H1 (cell line): ENCODE measurements around the gene YRDC. TPM values are rescaled to one million over a fixed set of nuclear protein-coding genes. Genes with fewer than 3 reads are reported as not detected.

ENCODE experiments used
- BRCA1 ChIP-seq: IDR thresholded peaks from 2 replicates; pipeline ENCODE4 v1.6.1; 2012; ENCODE audit warnings: low read depth, low read length, improper control_type of control experiment
- CBX8 ChIP-seq: fragments of 300-800, 300-1000 bp; sonication (generic); IDR thresholded peaks from 2 replicates; pipeline ENCODE4 v1.7.1; 2016; ENCODE audit warnings: low read depth, low read length, borderline replicate concordance
- CHD1 ChIP-seq: IDR thresholded peaks from 2 replicates; pipeline ENCODE4 v1.6.1; 2012; ENCODE audit warnings: low read depth, low read length, improper control_type of control experiment
- CTBP2 ChIP-seq: IDR thresholded peaks from 2 replicates; pipeline ENCODE4 v1.7.0; 2011; ENCODE audit warnings: borderline replicate concordance, mild to moderate bottlenecking, moderate library complexity, mixed read lengths, low read length; ENCODE audit not compliant: insufficient read depth, insufficient read length
- EP300 ChIP-seq, 2 experiments: IDR thresholded peaks; 1 replicate in 1 of 2; 2 replicates in 1 of 2; pipeline ENCODE4 v1.6.1; 2011 to 2012; ENCODE audit warnings: low read depth in 2 of 2, low read length in 2 of 2, mild to moderate bottlenecking in 2 of 2, borderline replicate concordance in 1 of 2, inconsistent platforms in 1 of 2, moderate library complexity in 1 of 2
- EZH2 ChIP-seq: fragments of 200-600 bp; sonication (generic); IDR thresholded peaks from 2 replicates; pipeline ENCODE4 v1.7.1; 2012; ENCODE audit warnings: low read depth, mild to moderate bottlenecking, moderate library complexity, low read length, inconsistent platforms; ENCODE audit not compliant: severe bottlenecking
- KDM4A ChIP-seq: IDR thresholded peaks from one replicate; pipeline ENCODE4 v1.7.1; 2012; ENCODE audit warnings: low read depth, mild to moderate bottlenecking, moderate library complexity, low read length, inconsistent platforms; ENCODE audit not compliant: severe bottlenecking
- RXRA ChIP-seq: IDR thresholded peaks from 2 replicates; pipeline ENCODE4 v1.6.1; 2011; ENCODE audit warnings: low read depth, mild to moderate bottlenecking, low read length, moderate library complexity; ENCODE audit not compliant: insufficient read depth
- SIRT6 ChIP-seq: IDR thresholded peaks from one replicate; pipeline ENCODE4 v1.7.1; 2012; ENCODE audit warnings: low read length, inconsistent platforms
- SUZ12 ChIP-seq: fragments of 200-600 bp; sonication (generic); IDR thresholded peaks from 2 replicates; pipeline ENCODE4 v1.6.1; 2012; ENCODE audit warnings: mild to moderate bottlenecking, inconsistent platforms, low read length, moderate library complexity, mixed read lengths
- TCF12 ChIP-seq: IDR thresholded peaks from 2 replicates; pipeline ENCODE4 v1.6.1; 2011; ENCODE audit warnings: low read depth, mild to moderate bottlenecking, low read length
- TEAD4 ChIP-seq: IDR thresholded peaks from 2 replicates; pipeline ENCODE4 v1.6.1; 2012; ENCODE audit warnings: low read depth, low read length, inconsistent platforms, mixed read lengths
- YY1 ChIP-seq: IDR thresholded peaks from 2 replicates; pipeline ENCODE4 v1.6.1; 2011; ENCODE audit warnings: low read depth, mild to moderate bottlenecking, low read length
- polyA plus RNA-seq, 7 experiments: library from polyadenylated mRNA; depleted of rRNA in 3 of 7; stranded (reverse) in 5 of 7; unstranded in 2 of 7; fragments of >200 nt in 5 of 7; fragments of 200-250 nt in 2 of 7; gene quantifications; 1 replicate in 5 of 7; 2 replicates in 1 of 7; 4 replicates in 1 of 7; pipeline versions ENCODE4 v1.2.1 to v1.2.3, GENCODE V29; 2011 to 2013; ENCODE audit warnings: missing spikeins in 2 of 7, mixed read lengths in 2 of 7
- total RNA-seq: library from RNA; stranded (reverse); fragmentation: NEBNext Ultra II Directional; extraction: Animal tissue kit (Norgen Biotek cat#: 25700); gene quantifications from 2 replicates; pipeline ENCODE4 v1.2.1, GENCODE V29; 2021
- TF ChIP-seq, protein P1 (sequence below): IDR thresholded peaks from 2 replicates; pipeline ENCODE4 v1.6.1; 2012; ENCODE audit warnings: inconsistent platforms
- TF ChIP-seq, protein P2 (sequence below): IDR thresholded peaks from 2 replicates; pipeline ENCODE4 v1.6.1; 2011; ENCODE audit warnings: low read depth, mild to moderate bottlenecking, low read length; ENCODE audit not compliant: insufficient read depth

The YRDC gene
- total and polyA plus RNA-seq, 2 of the 8 experiments (the other 6 are each of a cell fraction or from before 2014, with no cell fraction given), result 21.1 to 21.6 TPM

DNA sequence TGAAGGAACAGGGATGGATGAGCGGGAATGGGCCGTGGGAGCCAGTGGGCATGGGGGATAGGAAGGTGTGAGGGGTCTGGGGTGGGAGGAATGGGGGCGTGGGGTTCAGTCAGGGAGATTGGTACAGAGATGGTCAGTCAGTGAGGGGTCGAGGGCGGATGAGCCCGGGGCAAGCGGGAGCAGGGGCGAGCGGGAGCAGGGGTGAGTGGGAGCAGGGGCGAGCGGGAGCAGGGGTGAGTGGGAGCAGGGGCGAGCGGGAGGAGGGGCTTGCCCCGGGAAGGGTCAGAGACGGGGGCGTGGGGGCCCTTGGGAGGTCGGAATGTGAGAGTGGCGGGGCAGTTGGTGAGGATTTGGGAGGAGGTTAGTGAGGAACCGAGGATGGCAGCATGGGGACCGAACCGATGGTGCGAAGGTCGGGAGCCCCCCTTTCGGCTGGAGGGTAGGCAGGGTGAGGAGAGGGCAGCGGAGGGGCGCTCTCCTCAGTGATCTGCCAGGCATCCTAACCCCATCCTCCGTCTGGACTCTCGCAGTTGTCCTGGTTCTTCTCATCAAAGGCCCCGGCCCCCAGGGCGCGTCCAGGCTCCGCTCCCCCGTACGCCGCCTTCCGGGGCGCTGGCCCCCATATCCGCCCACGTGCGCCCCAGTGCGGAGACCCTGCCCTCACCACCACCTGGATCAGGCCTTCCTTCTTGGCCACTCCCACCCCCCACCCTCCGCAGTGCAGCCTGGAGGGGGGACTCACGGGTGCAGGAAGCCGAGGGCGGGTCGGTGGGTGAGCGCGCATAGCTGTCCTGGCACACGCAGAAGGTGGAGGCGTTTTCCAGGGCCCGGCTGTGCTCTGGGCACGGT is 54.3 kb downstream of the YRDC start (continued):
- TF ChIP-seq CTBP2 (no peak), KDM4A (peak; percentile 84), CHD1 (no peak), EP300 (IDR thresholded peaks at IDR 0.05; ENCODE audit: borderline replicate concordance in 1 of 2, low read depth in 2 of 2, low read length in 2 of 2) (no peak), YY1 (no peak), SUZ12 (peak; percentile 78), TEAD4 (no peak), SIRT6 (no peak), RXRA (no peak), BRCA1 (no peak), TCF12 (no peak), EZH2 (peak; percentile 76), CBX8 (no peak)
- TF ChIP-seq, protein P1, sequence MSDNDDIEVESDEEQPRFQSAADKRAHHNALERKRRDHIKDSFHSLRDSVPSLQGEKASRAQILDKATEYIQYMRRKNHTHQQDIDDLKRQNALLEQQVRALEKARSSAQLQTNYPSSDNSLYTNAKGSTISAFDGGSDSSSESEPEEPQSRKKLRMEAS, result peak; percentile 68
- TF ChIP-seq, protein P2, sequence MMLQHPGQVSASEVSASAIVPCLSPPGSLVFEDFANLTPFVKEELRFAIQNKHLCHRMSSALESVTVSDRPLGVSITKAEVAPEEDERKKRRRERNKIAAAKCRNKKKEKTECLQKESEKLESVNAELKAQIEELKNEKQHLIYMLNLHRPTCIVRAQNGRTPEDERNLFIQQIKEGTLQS, result no peak
